Measurements from ENCODE around the gene SLFN5. TPM values are rescaled to one million over a fixed set of nuclear protein-coding genes. Genes with fewer than 3 reads are reported as not detected.
"Not testable (repeated sequence)": the region's sequence is repeated elsewhere in the genome, so short reads cannot be mapped to it uniquely, and the experiment has no call there.

SLFN5 gene
- total RNA-seq: 6.9 and 8.9 TPM in 2 replicates

- H3K9me3 Mint-ChIP-seq: no peaks in the 10 kb centered on the region
- peak within 1 kb of the TSS; percentile 93 for H3K4me3 Mint-ChIP-seq
- H3K27me3 Mint-ChIP-seq: no peaks in the 10 kb centered on the region
- peaks cover 71% of the 10 kb centered on the region for H3K4me1 Mint-ChIP-seq
- peak; percentile 98 for DNase-seq
- H3K27ac Mint-ChIP-seq: peak within 1 kb of the TSS; percentile 95
- H3K36me3 Mint-ChIP-seq (ENCODE audit: low read depth): peaks cover 28% of the 10 kb centered on the region
- intact Hi-C loops (cut with micrococcal nuclease): loop anchor here (1.0 to 10.0 kb wide), 10 partner anchors 29 to 562 kb away; partner anchors contain the start of genes CCT6B, LIG3, NLE1 and SLFN11
These were observed at the start of gene SLFN5 for GRCh38 chr17:35242805-35243560. TSS of gene SLFN5 (plus strand) at chr17:35243072. CDS start at chr17:35258691, 15,619 bp downstream.

- H3K27me3 Mint-ChIP-seq; intact Hi-C loops (cut with micrococcal nuclease); H3K4me3 Mint-ChIP-seq; H3K36me3 Mint-ChIP-seq (ENCODE audit: low read depth); H3K27ac Mint-ChIP-seq; H3K9me3 Mint-ChIP-seq: not testable (repeated sequence)
- H3K4me1 Mint-ChIP-seq: peaks cover 15% of the 10 kb centered on the region
- DNase-seq: peak; percentile 43
These were observed 48.9 kb upstream of the SLFN5 start, which contains the start of gene SLC35G3 for GRCh38 chr17:35194001-35194400. TSS of gene SLC35G3 (minus strand) at chr17:35194393. CDS start at chr17:35194307, 86 bp downstream.

- intact Hi-C loops (cut with micrococcal nuclease); H3K27ac Mint-ChIP-seq; H3K4me1 Mint-ChIP-seq; DNase-seq; H3K27me3 Mint-ChIP-seq; H3K4me3 Mint-ChIP-seq; H3K36me3 Mint-ChIP-seq (ENCODE audit: low read depth): not testable (repeated sequence)
- peaks cover 16% of the 10 kb centered on the region for H3K9me3 Mint-ChIP-seq
These were observed 47.8 kb upstream of the SLFN5 start for GRCh38 chr17:35195062-35195461.

- H3K27ac Mint-ChIP-seq; DNase-seq; H3K4me1 Mint-ChIP-seq; H3K4me3 Mint-ChIP-seq; intact Hi-C loops (cut with micrococcal nuclease); H3K27me3 Mint-ChIP-seq: not testable (repeated sequence)
- H3K36me3 Mint-ChIP-seq (ENCODE audit: low read depth): peaks cover 11% of the 10 kb centered on the region
- peaks cover 32% of the 10 kb centered on the region for H3K9me3 Mint-ChIP-seq
These were observed 40.3 kb upstream of the SLFN5 start for GRCh38 chr17:35202582-35202981.

- Mint-ChIP-seq H3K36me3 (ENCODE audit: low read depth) (peaks cover 12% of the 10 kb centered on the region), H3K27ac (no peak overlapping the region), H3K4me3 (peak overlapping the region; percentile 22), H3K9me3 (peaks cover 21% of the 10 kb centered on the region), H3K27me3 (no peaks in the 10 kb centered on the region), H3K4me1 (peaks cover 52% of the 10 kb centered on the region)
- DNase-seq: peak; percentile 73
- intact Hi-C loops (cut with micrococcal nuclease): no loop called here
These were observed 32.1 kb upstream of the SLFN5 start for GRCh38 chr17:35210741-35211140.

GRCh38 chr17:35212668-35213067 lies 30.2 kb upstream of the SLFN5 start:
- no peak for DNase-seq
- peaks cover 10% of the 10 kb centered on the region for H3K36me3 Mint-ChIP-seq (ENCODE audit: low read depth)
- peaks cover 63% of the 10 kb centered on the region for H3K4me1 Mint-ChIP-seq
- H3K27me3 Mint-ChIP-seq: no peaks in the 10 kb centered on the region
- peak overlapping the region; percentile 80 for H3K4me3 Mint-ChIP-seq
- intact Hi-C loops (cut with micrococcal nuclease): no loop called here
- H3K27ac Mint-ChIP-seq: peak overlapping the region; percentile 90
- peaks cover 18% of the 10 kb centered on the region for H3K9me3 Mint-ChIP-seq

GRCh38 chr17:35213412-35213940 lies 29.4 kb upstream of the SLFN5 start:
- intact Hi-C loops (cut with micrococcal nuclease): no loop called here
- Mint-ChIP-seq H3K4me1 (peaks cover 68% of the 10 kb centered on the region), H3K9me3 (peaks cover 18% of the 10 kb centered on the region), H3K27me3 (no peaks in the 10 kb centered on the region), H3K36me3 (ENCODE audit: low read depth) (peaks cover 10% of the 10 kb centered on the region), H3K27ac (peak overlapping the region; percentile 90), H3K4me3 (peak overlapping the region; percentile 80)
- DNase-seq: no peak

GRCh38 chr17:35214192-35214591 lies 28.7 kb upstream of the SLFN5 start:
- peaks cover 73% of the 10 kb centered on the region for H3K4me1 Mint-ChIP-seq
- peak overlapping the region; percentile 80 for H3K4me3 Mint-ChIP-seq
- H3K9me3 Mint-ChIP-seq: peaks cover 18% of the 10 kb centered on the region
- H3K36me3 Mint-ChIP-seq (ENCODE audit: low read depth): peaks cover 15% of the 10 kb centered on the region
- intact Hi-C loops (cut with micrococcal nuclease): loop anchor here (1.0 to 2.0 kb wide), 5 partner anchors 24 to 323 kb away; partner anchors contain the start of genes NLE1, SLFN12L and SLFN13
- peak overlapping the region; percentile 90 for H3K27ac Mint-ChIP-seq
- DNase-seq: peak; percentile 89
- no peaks in the 10 kb centered on the region for H3K27me3 Mint-ChIP-seq

- peak; percentile 82 for DNase-seq
- Mint-ChIP-seq H3K27ac (peak overlapping the region; percentile 90), H3K4me3 (peak overlapping the region; percentile 80), H3K36me3 (ENCODE audit: low read depth) (peaks cover 15% of the 10 kb centered on the region), H3K4me1 (peaks cover 78% of the 10 kb centered on the region), H3K27me3 (no peaks in the 10 kb centered on the region), H3K9me3 (peaks cover 14% of the 10 kb centered on the region)
- intact Hi-C loops (cut with micrococcal nuclease): loop anchor here (1.0 to 5.0 kb wide), 7 partner anchors 24 to 323 kb away; partner anchors contain the start of genes NLE1, SLFN12L and SLFN13
These were observed 28.1 kb upstream of the SLFN5 start for GRCh38 chr17:35214631-35215273.

GRCh38 chr17:35217107-35217506 lies 25.8 kb upstream of the SLFN5 start:
- Mint-ChIP-seq H3K36me3 (ENCODE audit: low read depth) (peaks cover 18% of the 10 kb centered on the region), H3K27me3 (no peaks in the 10 kb centered on the region), H3K9me3 (peaks cover 6% of the 10 kb centered on the region), H3K4me3 (peak overlapping the region; percentile 32), H3K27ac (no peak overlapping the region), H3K4me1 (peaks cover 68% of the 10 kb centered on the region)
- intact Hi-C loops (cut with micrococcal nuclease): loop anchor here (5.0 kb wide), 1 partner anchor 35 kb away; no protein-coding TSS in a partner anchor
- DNase-seq: peak; percentile 51

GRCh38 chr17:35218915-35219314 lies 24.0 kb upstream of the SLFN5 start:
- Mint-ChIP-seq H3K27ac (peak overlapping the region; percentile 89), H3K27me3 (no peaks in the 10 kb centered on the region), H3K4me1 (peaks cover 52% of the 10 kb centered on the region), H3K36me3 (ENCODE audit: low read depth) (peaks cover 20% of the 10 kb centered on the region), H3K4me3 (peak overlapping the region; percentile 73), H3K9me3 (peaks cover 7% of the 10 kb centered on the region)
- intact Hi-C loops (cut with micrococcal nuclease): loop anchor here (5.0 kb wide), 1 partner anchor 37 kb away; no protein-coding TSS in a partner anchor
- DNase-seq: peak; percentile 57

- intact Hi-C loops (cut with micrococcal nuclease): no loop called here
These were observed 20.4 kb upstream of the SLFN5 start for GRCh38 chr17:35222452-35222851.

GRCh38 chr17:35224436-35224835 lies 18.4 kb upstream of the SLFN5 start:
- intact Hi-C loops (cut with micrococcal nuclease): no loop called here
- Mint-ChIP-seq H3K4me3 (no peak overlapping the region), H3K9me3 (peaks cover 7% of the 10 kb centered on the region), H3K27me3 (no peaks in the 10 kb centered on the region), H3K36me3 (ENCODE audit: low read depth) (peaks cover 24% of the 10 kb centered on the region), H3K27ac (no peak overlapping the region), H3K4me1 (peaks cover 9% of the 10 kb centered on the region)
- DNase-seq: no peak

More at GRCh38 chr17:35222452-35222851, 20.4 kb upstream of the SLFN5 start:
- peaks cover 7% of the 10 kb centered on the region for H3K9me3 Mint-ChIP-seq
- H3K27me3 Mint-ChIP-seq: no peaks in the 10 kb centered on the region
- peaks cover 24% of the 10 kb centered on the region for H3K4me1 Mint-ChIP-seq
- no peak for DNase-seq
- no peak overlapping the region for H3K27ac Mint-ChIP-seq
- H3K4me3 Mint-ChIP-seq: no peak overlapping the region
- peaks cover 23% of the 10 kb centered on the region for H3K36me3 Mint-ChIP-seq (ENCODE audit: low read depth)

Data from activated CD4-positive, alpha-beta T cell treated with anti-CD3 and anti-CD28 coated beads, Interleukin-2, amount 10 ng/mL, durations not matched to agents 24 days and 14 days (primary cell).